ENCODE measurements around the gene TPST2.

DNA sequence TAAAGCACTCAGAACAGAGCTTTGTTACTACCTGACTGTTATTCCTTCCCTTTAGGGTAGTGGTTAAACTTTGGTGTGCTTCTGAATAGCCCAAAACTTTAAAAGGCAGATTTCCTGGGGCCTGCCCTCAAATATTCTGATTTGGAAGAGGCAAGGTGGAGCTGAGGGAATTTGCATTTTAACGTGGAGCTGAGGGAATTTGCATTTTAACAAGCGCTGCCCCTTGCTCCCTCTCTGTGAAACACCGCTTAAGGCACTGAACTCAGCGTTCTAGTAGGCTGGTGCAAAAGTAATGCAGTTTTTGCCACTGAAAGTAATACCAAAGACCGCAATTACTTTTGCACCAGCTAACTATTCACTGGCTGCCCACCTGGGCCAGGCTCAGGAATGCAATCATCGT is 35.0 kb downstream of the TPST2 start:
- TF ChIP-seq, protein P1, sequence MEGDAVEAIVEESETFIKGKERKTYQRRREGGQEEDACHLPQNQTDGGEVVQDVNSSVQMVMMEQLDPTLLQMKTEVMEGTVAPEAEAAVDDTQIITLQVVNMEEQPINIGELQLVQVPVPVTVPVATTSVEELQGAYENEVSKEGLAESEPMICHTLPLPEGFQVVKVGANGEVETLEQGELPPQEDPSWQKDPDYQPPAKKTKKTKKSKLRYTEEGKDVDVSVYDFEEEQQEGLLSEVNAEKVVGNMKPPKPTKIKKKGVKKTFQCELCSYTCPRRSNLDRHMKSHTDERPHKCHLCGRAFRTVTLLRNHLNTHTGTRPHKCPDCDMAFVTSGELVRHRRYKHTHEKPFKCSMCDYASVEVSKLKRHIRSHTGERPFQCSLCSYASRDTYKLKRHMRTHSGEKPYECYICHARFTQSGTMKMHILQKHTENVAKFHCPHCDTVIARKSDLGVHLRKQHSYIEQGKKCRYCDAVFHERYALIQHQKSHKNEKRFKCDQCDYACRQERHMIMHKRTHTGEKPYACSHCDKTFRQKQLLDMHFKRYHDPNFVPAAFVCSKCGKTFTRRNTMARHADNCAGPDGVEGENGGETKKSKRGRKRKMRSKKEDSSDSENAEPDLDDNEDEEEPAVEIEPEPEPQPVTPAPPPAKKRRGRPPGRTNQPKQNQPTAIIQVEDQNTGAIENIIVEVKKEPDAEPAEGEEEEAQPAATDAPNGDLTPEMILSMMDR (IDR thresholded peaks at IDR 0.05; ENCODE audit: low read depth, low read length, poor library complexity, severe bottlenecking): no peak
- TF ChIP-seq EZH2phosphoT487 (IDR thresholded peaks at IDR 0.05; ENCODE audit: borderline replicate concordance, low read length): no peak
